MM.1S (cell line): ENCODE measurements around the gene WHRN.

ENCODE experiments used
- EZH2 ChIP-seq: fragments of 300-600 bp; sonication (generic); optimal IDR thresholded peaks from 2 replicates; pipeline ENCODE3; 2017; ENCODE audit warnings: low read depth, mild to moderate bottlenecking, antibody characterized with exemption, low read length, mixed read lengths
- TF ChIP-seq, protein P1 (sequence below): fragments of 300-600 bp; sonication (generic); IDR thresholded peaks from 2 replicates; pipeline ENCODE4 v1.5.1; 2016; ENCODE audit warnings: antibody characterized with exemption, low read length, mixed read lengths

DNA sequence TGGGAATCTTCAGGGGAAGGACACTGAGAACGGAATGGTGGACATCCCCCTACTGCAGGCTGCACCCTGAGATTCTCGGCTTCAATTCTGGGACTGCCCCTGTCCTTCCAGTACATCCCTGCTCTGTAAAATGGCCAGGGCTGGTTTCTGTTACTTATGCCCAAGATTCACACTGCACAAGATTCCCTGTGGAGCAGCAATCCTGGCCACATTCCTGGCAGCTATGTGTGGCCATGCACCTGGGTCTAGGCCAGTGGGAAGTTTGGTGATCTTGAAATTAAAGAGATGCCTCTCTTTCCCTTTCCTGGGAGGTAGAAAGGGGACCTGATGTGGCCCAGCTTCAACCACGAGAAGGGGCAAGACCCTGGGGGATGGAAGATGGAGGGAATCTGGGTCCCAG lies 27.6 kb downstream of the WHRN start:
- TF ChIP-seq, protein P1, sequence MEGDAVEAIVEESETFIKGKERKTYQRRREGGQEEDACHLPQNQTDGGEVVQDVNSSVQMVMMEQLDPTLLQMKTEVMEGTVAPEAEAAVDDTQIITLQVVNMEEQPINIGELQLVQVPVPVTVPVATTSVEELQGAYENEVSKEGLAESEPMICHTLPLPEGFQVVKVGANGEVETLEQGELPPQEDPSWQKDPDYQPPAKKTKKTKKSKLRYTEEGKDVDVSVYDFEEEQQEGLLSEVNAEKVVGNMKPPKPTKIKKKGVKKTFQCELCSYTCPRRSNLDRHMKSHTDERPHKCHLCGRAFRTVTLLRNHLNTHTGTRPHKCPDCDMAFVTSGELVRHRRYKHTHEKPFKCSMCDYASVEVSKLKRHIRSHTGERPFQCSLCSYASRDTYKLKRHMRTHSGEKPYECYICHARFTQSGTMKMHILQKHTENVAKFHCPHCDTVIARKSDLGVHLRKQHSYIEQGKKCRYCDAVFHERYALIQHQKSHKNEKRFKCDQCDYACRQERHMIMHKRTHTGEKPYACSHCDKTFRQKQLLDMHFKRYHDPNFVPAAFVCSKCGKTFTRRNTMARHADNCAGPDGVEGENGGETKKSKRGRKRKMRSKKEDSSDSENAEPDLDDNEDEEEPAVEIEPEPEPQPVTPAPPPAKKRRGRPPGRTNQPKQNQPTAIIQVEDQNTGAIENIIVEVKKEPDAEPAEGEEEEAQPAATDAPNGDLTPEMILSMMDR: no peak
- no peak for TF ChIP-seq EZH2
